CD4-positive, alpha-beta T cell treated with Interleukin-4 for 1 hour (primary cell): ENCODE results near the gene DUSP14.
"Not testable (repeated sequence)": the region's sequence is repeated elsewhere in the genome, so short reads cannot be mapped to it uniquely, and the experiment has no call there.

Source experiments
- DNase-seq, 2 donors: peaks; one replicate each; pipeline ENCODE4 v3.0.0-alpha.2; 2020 to 2022

DUSP14 gene

GRCh38 chr17:37489197-37490001 is at the start of gene DUSP14:
DUSP14 (plus strand) TSS chr17:37489891; CDS start chr17:37512273, 22,382 bp downstream.
- DNase-seq, result peak; percentile 82 to 85

GRCh38 chr17:37440424-37440823 is 49.3 kb upstream of the DUSP14 start:
- DNase-seq, result no peak

- DNase-seq, result not testable (repeated sequence)
Observed at GRCh38 chr17:37441369-37442014, 48.2 kb upstream of the DUSP14 start.

GRCh38 chr17:37446027-37446426 is 43.7 kb upstream of the DUSP14 start:
- DNase-seq, result no peak

GRCh38 chr17:37447641-37448040 is 42.0 kb upstream of the DUSP14 start:
- DNase-seq, result no peak

- no peak for DNase-seq
Observed at GRCh38 chr17:37450112-37450511, 39.6 kb upstream of the DUSP14 start.

- not testable (repeated sequence) for DNase-seq
Observed at GRCh38 chr17:37457801-37458200, 31.9 kb upstream of the DUSP14 start.

GRCh38 chr17:37458805-37459204 is 30.9 kb upstream of the DUSP14 start:
- no peak for DNase-seq

- DNase-seq, result no peak
Observed at GRCh38 chr17:37461668-37462067, 28.0 kb upstream of the DUSP14 start.

GRCh38 chr17:37462492-37462891 is 27.2 kb upstream of the DUSP14 start:
- DNase-seq, result no peak

- no peak for DNase-seq
Observed at GRCh38 chr17:37463039-37463438, 26.7 kb upstream of the DUSP14 start.

GRCh38 chr17:37465069-37465616 is 24.5 kb upstream of the DUSP14 start:
- DNase-seq, result no peak

- DNase-seq, result no peak
Observed at GRCh38 chr17:37466471-37466870, 23.2 kb upstream of the DUSP14 start.

GRCh38 chr17:37470181-37470580 is 19.5 kb upstream of the DUSP14 start:
- DNase-seq, result no peak

GRCh38 chr17:37475731-37476420 is 13.8 kb upstream of the DUSP14 start:
- DNase-seq, result no peak

GRCh38 chr17:37476431-37477120 is 13.1 kb upstream of the DUSP14 start:
- no peak for DNase-seq

- DNase-seq, result no peak
Observed at GRCh38 chr17:37478187-37478586, 11.5 kb upstream of the DUSP14 start.

- no peak for DNase-seq
Observed at GRCh38 chr17:37479025-37479424, 10.7 kb upstream of the DUSP14 start.

GRCh38 chr17:37480427-37480826 is 9.3 kb upstream of the DUSP14 start:
- DNase-seq, result no peak

GRCh38 chr17:37481001-37481665 is 8.6 kb upstream of the DUSP14 start:
- DNase-seq, result no peak

- no peak for DNase-seq
Observed at GRCh38 chr17:37483311-37484039, 6.2 kb upstream of the DUSP14 start.
